OCI-LY7 (cell line): ENCODE results near the gene ACADS.

Experiments
- EZH2phosphoT487 ChIP-seq: fragments of 200-600 bp; sonication (generic); IDR thresholded peaks from 2 replicates; pipeline ENCODE4 v1.6.1; 2018; ENCODE audit warnings: low read depth, borderline replicate concordance, mild to moderate bottlenecking, mixed run types, antibody characterized with exemption, low read length, moderate library complexity, mixed read lengths
- TF ChIP-seq, protein P1 (sequence below): fragments of 200-600 bp; sonication (generic); conservative IDR thresholded peaks from 2 replicates; pipeline ENCODE4 v1.5.1; 2014; ENCODE audit warnings: mild to moderate bottlenecking, antibody characterized with exemption, low read length, moderate library complexity, mixed read lengths

DNA sequence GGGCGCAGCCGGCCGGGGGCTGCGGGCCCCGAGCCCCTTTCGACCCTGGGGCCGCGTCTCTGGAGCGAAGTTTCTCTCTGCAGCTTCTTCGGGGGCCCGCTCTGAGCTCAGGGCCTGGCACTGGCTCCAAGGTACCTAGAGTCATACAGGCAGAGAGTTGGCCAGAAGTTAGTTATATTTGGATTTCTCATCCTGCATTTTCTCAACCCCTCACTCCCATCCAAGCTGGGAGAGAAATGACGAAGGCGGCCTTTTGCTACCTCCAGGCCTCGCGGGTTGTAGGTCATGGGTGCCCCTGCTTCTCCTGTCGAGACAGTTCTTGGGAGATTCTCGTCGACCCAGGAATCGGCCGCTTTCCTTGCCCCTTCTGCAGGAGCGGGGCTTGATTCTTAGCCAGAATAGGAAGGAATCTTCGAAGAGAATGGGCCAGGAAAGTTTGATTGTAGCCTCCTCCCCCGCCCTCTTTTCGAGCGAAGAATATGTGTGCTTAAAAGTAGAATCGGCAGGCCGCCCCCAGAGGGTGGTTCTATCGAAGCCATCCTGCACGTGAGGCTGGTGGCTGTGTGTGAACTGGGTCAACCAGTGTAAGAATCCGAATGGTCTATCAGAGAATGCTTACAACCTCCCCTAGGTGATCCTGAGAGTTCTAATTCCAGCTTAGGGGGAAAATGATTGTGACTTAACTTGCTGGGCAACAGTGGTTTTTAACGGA is 37.9 kb upstream of the ACADS start:
- TF ChIP-seq, protein P1, sequence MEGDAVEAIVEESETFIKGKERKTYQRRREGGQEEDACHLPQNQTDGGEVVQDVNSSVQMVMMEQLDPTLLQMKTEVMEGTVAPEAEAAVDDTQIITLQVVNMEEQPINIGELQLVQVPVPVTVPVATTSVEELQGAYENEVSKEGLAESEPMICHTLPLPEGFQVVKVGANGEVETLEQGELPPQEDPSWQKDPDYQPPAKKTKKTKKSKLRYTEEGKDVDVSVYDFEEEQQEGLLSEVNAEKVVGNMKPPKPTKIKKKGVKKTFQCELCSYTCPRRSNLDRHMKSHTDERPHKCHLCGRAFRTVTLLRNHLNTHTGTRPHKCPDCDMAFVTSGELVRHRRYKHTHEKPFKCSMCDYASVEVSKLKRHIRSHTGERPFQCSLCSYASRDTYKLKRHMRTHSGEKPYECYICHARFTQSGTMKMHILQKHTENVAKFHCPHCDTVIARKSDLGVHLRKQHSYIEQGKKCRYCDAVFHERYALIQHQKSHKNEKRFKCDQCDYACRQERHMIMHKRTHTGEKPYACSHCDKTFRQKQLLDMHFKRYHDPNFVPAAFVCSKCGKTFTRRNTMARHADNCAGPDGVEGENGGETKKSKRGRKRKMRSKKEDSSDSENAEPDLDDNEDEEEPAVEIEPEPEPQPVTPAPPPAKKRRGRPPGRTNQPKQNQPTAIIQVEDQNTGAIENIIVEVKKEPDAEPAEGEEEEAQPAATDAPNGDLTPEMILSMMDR, result 0 out of 2 replicates have a peak, but pooled peaks have one; percentile 27
- no peak for TF ChIP-seq EZH2phosphoT487
